PC-9 (cell line): ENCODE results near the gene RIMS4.

Source experiments
- EZH2 ChIP-seq: fragments of 200-600 bp; sonication (generic); IDR thresholded peaks from 2 replicates; pipeline ENCODE4 v1.8.0; 2017; ENCODE audit warnings: antibody characterized with exemption, low read depth
- TF ChIP-seq, protein P1 (sequence below): fragments of 200-600 bp; sonication (generic); conservative IDR thresholded peaks from 2 replicates; pipeline ENCODE4 v1.6.1; 2017; ENCODE audit warnings: mixed run types, antibody characterized with exemption, mild to moderate bottlenecking, moderate library complexity

DNA sequence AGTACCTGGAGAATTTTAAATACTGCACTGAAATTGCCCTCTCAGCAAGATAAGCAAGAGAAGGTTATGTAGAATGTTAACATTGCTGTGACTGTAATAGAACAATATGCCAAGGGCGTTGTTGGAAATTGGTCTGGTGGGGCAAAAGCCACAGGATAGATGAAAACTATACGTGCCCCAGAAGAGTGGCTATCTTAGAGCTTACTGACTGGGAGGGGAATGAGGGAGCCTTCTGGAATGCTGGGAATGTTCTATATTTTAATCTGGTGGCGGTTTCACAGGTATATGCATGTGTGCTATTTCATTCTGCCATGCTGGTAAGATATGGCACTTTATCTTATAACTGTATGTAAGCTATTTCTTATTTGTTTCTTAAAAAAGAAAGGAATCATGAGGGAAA, 39.9 kb upstream of the RIMS4 start:
- TF ChIP-seq, protein P1, sequence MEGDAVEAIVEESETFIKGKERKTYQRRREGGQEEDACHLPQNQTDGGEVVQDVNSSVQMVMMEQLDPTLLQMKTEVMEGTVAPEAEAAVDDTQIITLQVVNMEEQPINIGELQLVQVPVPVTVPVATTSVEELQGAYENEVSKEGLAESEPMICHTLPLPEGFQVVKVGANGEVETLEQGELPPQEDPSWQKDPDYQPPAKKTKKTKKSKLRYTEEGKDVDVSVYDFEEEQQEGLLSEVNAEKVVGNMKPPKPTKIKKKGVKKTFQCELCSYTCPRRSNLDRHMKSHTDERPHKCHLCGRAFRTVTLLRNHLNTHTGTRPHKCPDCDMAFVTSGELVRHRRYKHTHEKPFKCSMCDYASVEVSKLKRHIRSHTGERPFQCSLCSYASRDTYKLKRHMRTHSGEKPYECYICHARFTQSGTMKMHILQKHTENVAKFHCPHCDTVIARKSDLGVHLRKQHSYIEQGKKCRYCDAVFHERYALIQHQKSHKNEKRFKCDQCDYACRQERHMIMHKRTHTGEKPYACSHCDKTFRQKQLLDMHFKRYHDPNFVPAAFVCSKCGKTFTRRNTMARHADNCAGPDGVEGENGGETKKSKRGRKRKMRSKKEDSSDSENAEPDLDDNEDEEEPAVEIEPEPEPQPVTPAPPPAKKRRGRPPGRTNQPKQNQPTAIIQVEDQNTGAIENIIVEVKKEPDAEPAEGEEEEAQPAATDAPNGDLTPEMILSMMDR = no peak
- TF ChIP-seq EZH2 = no peak
